ENCODE data around the gene SLC34A1. TPM values are rescaled to one million over a fixed set of nuclear protein-coding genes. Genes with fewer than 3 reads are reported as not detected.
"Not testable (repeated sequence)": the region's sequence is repeated elsewhere in the genome, so short reads cannot be mapped to it uniquely, and the experiment has no call there.

Gene SLC34A1
- total RNA-seq, 1 donor = not detected

DNA sequence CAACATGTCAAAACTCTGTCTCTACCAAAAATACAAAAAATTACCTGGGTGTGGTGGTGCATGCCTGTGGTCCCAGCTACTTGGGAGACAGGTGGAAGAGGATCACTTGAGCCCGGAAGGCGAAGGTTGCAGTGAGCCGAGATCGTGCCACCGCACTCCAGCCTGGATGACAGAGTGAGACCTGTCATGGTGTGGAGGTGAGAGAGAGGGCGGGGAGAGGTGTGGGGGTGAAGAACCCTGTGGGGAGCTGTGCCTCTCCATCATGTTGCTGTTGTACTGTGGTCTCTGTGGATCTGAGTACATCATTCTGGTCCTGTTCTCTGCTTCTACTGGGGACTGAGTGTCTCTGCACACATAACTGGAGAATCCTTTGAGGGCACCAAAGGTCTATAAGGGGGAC, 11.3 kb upstream of the SLC34A1 start:
- H3K4me3 ChIP-seq (ENCODE audit: low read depth, low read length) = no peak overlapping the region
- TF ChIP-seq, protein P1, sequence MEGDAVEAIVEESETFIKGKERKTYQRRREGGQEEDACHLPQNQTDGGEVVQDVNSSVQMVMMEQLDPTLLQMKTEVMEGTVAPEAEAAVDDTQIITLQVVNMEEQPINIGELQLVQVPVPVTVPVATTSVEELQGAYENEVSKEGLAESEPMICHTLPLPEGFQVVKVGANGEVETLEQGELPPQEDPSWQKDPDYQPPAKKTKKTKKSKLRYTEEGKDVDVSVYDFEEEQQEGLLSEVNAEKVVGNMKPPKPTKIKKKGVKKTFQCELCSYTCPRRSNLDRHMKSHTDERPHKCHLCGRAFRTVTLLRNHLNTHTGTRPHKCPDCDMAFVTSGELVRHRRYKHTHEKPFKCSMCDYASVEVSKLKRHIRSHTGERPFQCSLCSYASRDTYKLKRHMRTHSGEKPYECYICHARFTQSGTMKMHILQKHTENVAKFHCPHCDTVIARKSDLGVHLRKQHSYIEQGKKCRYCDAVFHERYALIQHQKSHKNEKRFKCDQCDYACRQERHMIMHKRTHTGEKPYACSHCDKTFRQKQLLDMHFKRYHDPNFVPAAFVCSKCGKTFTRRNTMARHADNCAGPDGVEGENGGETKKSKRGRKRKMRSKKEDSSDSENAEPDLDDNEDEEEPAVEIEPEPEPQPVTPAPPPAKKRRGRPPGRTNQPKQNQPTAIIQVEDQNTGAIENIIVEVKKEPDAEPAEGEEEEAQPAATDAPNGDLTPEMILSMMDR (IDR thresholded peaks at IDR 0.05; ENCODE audit: insufficient read depth, low read length) = no peak
- DNase-seq (ENCODE audit: low read depth) = no peak

GRCh38 chr5:177373806-177374205, 10.4 kb upstream of the SLC34A1 start:
- no peak for DNase-seq (ENCODE audit: low read depth)

DNA sequence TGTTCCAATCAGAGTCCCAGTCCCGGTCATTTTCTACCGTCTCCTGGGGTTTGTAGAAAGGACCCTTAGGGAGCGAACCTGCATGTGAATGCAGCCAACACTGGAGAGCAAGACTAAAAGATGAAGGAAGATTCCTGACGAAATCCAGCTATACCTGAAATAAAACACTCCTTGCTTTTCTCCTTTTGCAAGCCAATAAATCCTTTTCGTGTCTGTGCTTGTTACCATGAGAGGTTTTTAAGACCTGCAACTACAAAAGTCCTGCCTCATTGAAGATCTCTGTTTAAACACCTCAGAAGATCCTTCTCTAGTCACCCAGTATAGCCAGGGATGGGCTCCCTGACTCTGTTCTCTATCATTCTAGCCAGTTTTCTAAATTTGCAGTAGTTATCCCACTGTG, 10.0 kb upstream of the SLC34A1 start:
- no peak for DNase-seq (ENCODE audit: low read depth)

More at GRCh38 chr5:177373806-177374205, 10.4 kb upstream of the SLC34A1 start:
- no peak overlapping the region for H3K4me3 ChIP-seq (ENCODE audit: low read depth, low read length)
- TF ChIP-seq, protein P1 (IDR thresholded peaks at IDR 0.05; ENCODE audit: insufficient read depth, low read length) = no peak

DNA sequence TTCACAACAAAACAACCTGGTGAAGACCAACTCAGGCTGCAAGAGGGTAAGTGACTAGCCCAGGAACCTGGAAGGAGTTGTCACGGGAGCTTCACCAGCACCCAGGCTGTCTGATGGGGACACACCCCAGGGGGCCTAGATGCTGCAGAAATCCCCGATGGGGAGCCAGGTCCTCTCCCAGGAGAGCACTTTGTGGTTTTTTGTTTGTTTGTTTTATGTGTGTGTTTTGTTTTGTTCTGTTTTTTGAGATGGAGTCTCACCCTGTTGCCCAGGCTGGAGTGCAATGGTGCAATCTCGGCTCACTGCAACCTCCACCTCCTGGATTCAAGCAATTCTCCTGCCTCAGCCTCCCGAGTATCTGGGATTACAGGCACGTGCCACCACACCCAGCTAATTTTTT, 8.7 kb upstream of the SLC34A1 start:
- DNase-seq (ENCODE audit: low read depth) = not testable (repeated sequence)

More for the DNA sequence above, 10.0 kb upstream of the SLC34A1 start:
- TF ChIP-seq, protein P1 (IDR thresholded peaks at IDR 0.05; ENCODE audit: insufficient read depth, low read length) = no peak
- H3K4me3 ChIP-seq (ENCODE audit: low read depth, low read length) = no peak overlapping the region

GRCh38 chr5:177376107-177376506, 8.1 kb upstream of the SLC34A1 start:
- TF ChIP-seq, protein P1 (IDR thresholded peaks at IDR 0.05; ENCODE audit: insufficient read depth, low read length) = no peak
- no peak overlapping the region for H3K4me3 ChIP-seq (ENCODE audit: low read depth, low read length)
- DNase-seq (ENCODE audit: low read depth) = no peak

More for the DNA sequence above, 8.7 kb upstream of the SLC34A1 start:
- H3K4me3 ChIP-seq (ENCODE audit: low read depth, low read length) = not testable (repeated sequence)

- TF ChIP-seq, protein P1 (IDR thresholded peaks at IDR 0.05; ENCODE audit: insufficient read depth, low read length) = no peak
- H3K4me3 ChIP-seq (ENCODE audit: low read depth, low read length) = no peak overlapping the region
- no peak for DNase-seq (ENCODE audit: low read depth)
Observed at GRCh38 chr5:177377851-177378776, 6.1 kb upstream of the SLC34A1 start.
